ENCODE results near the gene CTU1. TPM values are rescaled to one million over a fixed set of nuclear protein-coding genes. Genes with fewer than 3 reads are reported as not detected.

Gene CTU1
- total RNA-seq, 4 donors from 2014 or later, result 7.1 to 14.2 (median 9.5) TPM

- TF ChIP-seq CTCF (IDR thresholded peaks at IDR 0.05), result no peak
- no peak for ATAC-seq (ENCODE audit: low FRiP score)
- DNase-seq (ENCODE audit: low spot score), result no peak
Observed at GRCh38 chr19:51119611-51120010, 11.4 kb upstream of the CTU1 start.

GRCh38 chr19:51119101-51119500 is 10.9 kb upstream of the CTU1 start:
- TF ChIP-seq CTCF (IDR thresholded peaks at IDR 0.05), result no peak
- DNase-seq (ENCODE audit: low spot score), result no peak
- no peak for ATAC-seq (ENCODE audit: low FRiP score)

- TF ChIP-seq CTCF (IDR thresholded peaks at IDR 0.05), result no peak
- ATAC-seq (ENCODE audit: low FRiP score) (no peak), DNase-seq (ENCODE audit: low spot score) (no peak)
Observed at GRCh38 chr19:51116736-51117286, 8.6 kb upstream of the CTU1 start.

- no peak for DNase-seq (ENCODE audit: low spot score)
- no peak for ATAC-seq (ENCODE audit: low FRiP score)
- TF ChIP-seq CTCF (IDR thresholded peaks at IDR 0.05), result no peak
Observed at GRCh38 chr19:51114087-51114729, 6.0 kb upstream of the CTU1 start.

GRCh38 chr19:51111606-51112005 is 3.4 kb upstream of the CTU1 start:
- no peak for DNase-seq (ENCODE audit: low spot score)
- no peak for ATAC-seq (ENCODE audit: low FRiP score)
- no peak for TF ChIP-seq CTCF (IDR thresholded peaks at IDR 0.05)

GRCh38 chr19:51110666-51110971 is 2.4 kb upstream of the CTU1 start:
- no peak for TF ChIP-seq CTCF (IDR thresholded peaks at IDR 0.05)
- no peak for DNase-seq (ENCODE audit: low spot score)
- ATAC-seq (ENCODE audit: low FRiP score), result no peak

- TF ChIP-seq CTCF (IDR thresholded peaks at IDR 0.05), result no peak
- ATAC-seq (ENCODE audit: low FRiP score) (peak; percentile 24), DNase-seq (ENCODE audit: low spot score) (no peak)
Observed at GRCh38 chr19:51108805-51109146, 567 bp upstream of the CTU1 start.

Data from omental fat pad (tissue), 4 donors.